ENCODE data around the gene SMYD4.
"Not testable (repeated sequence)": the region's sequence is repeated elsewhere in the genome, so short reads cannot be mapped to it uniquely, and the experiment has no call there.

SMYD4 gene

GRCh38 chr17:1783271-1783670 lies 46.4 kb downstream of the SMYD4 start:
- DNase-seq (ENCODE audit: low read depth, low spot score): no peak

GRCh38 chr17:1782171-1782567 lies 47.5 kb downstream of the SMYD4 start:
- no peak for DNase-seq (ENCODE audit: low read depth, low spot score)

- DNase-seq (ENCODE audit: low read depth, low spot score): peak; percentile 89
Observed at GRCh38 chr17:1779571-1780131, 50.1 kb downstream of the SMYD4 start.

GRCh38 chr17:1776857-1777256 lies 52.8 kb downstream of the SMYD4 start:
- no peak for DNase-seq (ENCODE audit: low read depth, low spot score)

- no peak for DNase-seq (ENCODE audit: low read depth, low spot score)
Observed at GRCh38 chr17:1776328-1776727, 53.4 kb downstream of the SMYD4 start.

GRCh38 chr17:1774390-1775176 lies 55.1 kb downstream of the SMYD4 start:
- no peak for DNase-seq (ENCODE audit: low read depth, low spot score)

- no peak for DNase-seq (ENCODE audit: low read depth, low spot score)
Observed at GRCh38 chr17:1773696-1774181, 56.0 kb downstream of the SMYD4 start.

- DNase-seq (ENCODE audit: low read depth, low spot score): not testable (repeated sequence)
Observed at GRCh38 chr17:1773000-1773695, 56.6 kb downstream of the SMYD4 start.

GRCh38 chr17:1769822-1770477 lies 59.8 kb downstream of the SMYD4 start:
- DNase-seq (ENCODE audit: low read depth, low spot score): no peak

GRCh38 chr17:1767358-1767757 lies 62.3 kb downstream of the SMYD4 start:
- no peak for DNase-seq (ENCODE audit: low read depth, low spot score)

- no peak for DNase-seq (ENCODE audit: low read depth, low spot score)
Observed at GRCh38 chr17:1766382-1767135, 63.1 kb downstream of the SMYD4 start.

GRCh38 chr17:1765576-1765975 lies 64.1 kb downstream of the SMYD4 start:
- no peak for DNase-seq (ENCODE audit: low read depth, low spot score)

GRCh38 chr17:1764705-1765104 lies 65.0 kb downstream of the SMYD4 start:
- not testable (repeated sequence) for DNase-seq (ENCODE audit: low read depth, low spot score)

- DNase-seq (ENCODE audit: low read depth, low spot score): no peak
Observed at GRCh38 chr17:1764284-1764683, 65.4 kb downstream of the SMYD4 start.

GRCh38 chr17:1762901-1763898 lies 66.5 kb downstream of the SMYD4 start:
- DNase-seq (ENCODE audit: low read depth, low spot score): peak; percentile 77

- no peak for DNase-seq (ENCODE audit: low read depth, low spot score)
Observed at GRCh38 chr17:1762233-1762900, 67.3 kb downstream of the SMYD4 start.

- DNase-seq (ENCODE audit: low read depth, low spot score): no peak
Observed at GRCh38 chr17:1759529-1759928, 70.2 kb downstream of the SMYD4 start.

- DNase-seq (ENCODE audit: low read depth, low spot score): no peak
Observed at GRCh38 chr17:1758807-1759206, 70.9 kb downstream of the SMYD4 start.

GRCh38 chr17:1755827-1756262 lies 73.9 kb downstream of the SMYD4 start:
- no peak for DNase-seq (ENCODE audit: low read depth, low spot score)

Data from smooth muscle cell of the brain vasculature (primary cell).